ENCODE measurements around the gene ABR.
"Not testable (repeated sequence)": the region's sequence is repeated elsewhere in the genome, so short reads cannot be mapped to it uniquely, and the experiment has no call there.

Gene ABR

DNA sequence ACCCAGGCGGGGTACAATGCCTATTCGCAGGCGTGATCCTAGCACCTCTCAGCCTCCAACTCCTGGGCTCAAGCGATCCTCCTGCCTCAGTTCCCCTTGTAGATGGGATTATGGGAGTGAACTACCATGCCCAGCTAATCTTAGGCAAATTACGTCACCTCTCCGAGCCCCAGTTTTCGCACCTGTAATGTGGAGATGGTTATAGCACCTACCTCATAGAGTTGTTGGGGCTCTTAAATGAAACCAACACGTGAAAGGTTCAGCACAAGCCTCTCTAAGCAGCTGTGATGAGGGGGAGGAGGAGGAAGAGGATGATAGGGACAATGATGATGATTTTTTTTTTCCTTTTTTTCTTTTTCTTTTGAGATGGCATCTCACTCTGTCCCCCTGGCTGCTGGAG, 59.9 kb downstream of the ABR start:
- no peak for DNase-seq

GRCh38 chr17:1116602-1117001, 63.2 kb downstream of the ABR start:
- no peak for DNase-seq

DNA sequence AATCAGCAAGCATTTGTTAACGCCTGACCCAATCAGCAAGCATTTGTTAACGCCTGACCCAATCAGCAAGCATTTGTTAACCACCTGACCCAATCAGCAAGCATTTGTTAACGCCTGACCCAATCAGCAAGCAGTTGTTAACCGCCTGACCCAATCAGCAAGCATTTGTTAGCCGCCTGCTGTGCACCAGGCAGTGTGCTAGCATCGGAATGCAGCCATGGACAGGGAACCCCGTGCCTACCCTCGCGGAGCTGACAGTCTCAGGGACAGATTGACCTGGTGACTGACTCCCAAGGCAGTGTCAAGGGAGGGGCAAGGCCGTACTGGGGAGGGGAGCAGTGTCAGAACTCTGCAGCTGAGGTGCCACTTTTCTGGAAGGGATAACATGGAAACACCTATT, 66.9 kb downstream of the ABR start:
- no peak for DNase-seq

GRCh38 chr17:1111599-1112443, 68.0 kb downstream of the ABR start:
- no peak for DNase-seq

- DNase-seq, result no peak
These were observed 68.8 kb downstream of the ABR start for GRCh38 chr17:1110862-1111598.

- DNase-seq, result no peak
These were observed 69.3 kb downstream of the ABR start for GRCh38 chr17:1110541-1110861.

DNA sequence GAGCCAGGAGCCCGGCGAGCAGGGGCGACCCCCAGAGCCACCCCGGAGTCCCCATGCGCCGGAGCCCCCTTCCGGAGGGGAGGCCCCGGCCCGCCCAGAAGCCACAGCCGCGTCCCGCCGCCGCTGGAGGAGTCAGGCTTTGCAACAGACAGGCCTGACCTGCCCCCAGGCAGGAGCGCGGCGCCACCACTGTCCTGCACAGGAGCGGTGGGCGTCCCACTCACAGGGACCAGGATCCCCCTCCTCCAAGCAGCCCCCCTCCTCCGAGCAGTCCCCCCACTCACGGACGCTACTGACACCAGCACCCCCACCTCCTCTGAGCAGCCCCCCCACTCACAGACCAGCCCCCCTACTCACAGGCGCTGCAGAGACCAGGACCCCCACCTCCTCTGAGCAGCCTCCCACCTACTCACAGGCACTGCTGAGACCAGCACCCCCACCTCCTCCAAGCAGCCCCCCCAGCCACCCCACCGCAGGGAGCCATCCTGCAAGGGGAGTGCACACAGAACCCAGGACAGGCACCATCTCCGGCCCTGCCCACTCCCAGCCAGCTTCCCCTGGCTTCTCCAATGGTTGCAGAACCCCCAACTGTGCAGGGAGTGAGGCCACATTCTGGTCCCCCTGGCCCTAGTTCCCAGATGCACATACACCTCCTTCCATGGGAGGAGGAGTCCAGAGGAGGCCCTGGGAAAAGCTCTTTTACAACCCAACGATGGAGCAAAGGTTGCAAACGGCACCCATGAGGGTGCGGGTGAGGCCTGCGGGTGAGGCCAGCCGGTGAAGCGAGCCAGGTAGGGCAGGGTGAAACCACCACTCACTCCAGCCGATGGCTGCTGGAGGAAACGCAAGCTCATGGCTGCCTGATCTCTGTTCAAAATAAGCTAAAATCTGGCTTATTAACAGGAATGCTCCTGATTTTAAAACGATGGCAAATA, 69.9 kb downstream of the ABR start:
- DNase-seq, result peak; percentile 20 to 46

GRCh38 chr17:1108765-1109605, 70.8 kb downstream of the ABR start:
- peak; percentile 56 to 62 for DNase-seq

- no peak for DNase-seq
These were observed 71.4 kb downstream of the ABR start for GRCh38 chr17:1108478-1108764.

DNA sequence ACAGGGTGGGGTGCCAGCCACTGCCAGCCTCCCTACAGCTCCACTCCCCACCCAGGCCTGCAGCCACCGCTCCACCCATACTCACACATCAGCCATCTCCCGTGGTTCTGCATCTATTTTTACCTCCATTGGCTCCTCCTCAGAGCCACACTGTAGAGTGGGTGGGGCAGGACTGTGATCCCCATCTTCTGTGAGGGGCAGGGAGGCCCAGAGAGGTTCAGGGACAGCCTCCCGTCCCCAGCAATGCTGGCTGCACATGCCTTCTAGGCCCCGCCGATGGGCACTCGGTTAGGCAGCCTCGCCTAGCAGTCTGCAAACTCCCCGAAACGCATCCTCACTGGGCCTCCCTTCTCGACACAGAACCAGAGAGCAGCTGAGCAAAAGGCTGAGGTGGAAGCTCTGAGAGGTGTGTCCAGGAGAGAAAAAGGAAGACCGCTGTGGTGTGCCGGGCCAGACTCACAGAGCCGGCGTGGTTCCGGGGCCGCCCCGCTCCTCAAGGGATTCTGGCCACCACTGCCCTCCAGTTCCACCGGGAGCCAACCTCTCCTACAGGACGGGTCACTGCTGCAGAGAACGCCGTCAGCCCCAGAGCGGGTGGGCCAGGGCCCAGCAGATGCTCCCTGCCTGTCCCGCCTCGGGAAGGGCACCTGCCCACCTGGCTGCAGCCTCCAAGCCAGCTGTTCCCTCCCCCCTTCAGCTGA, 71.9 kb downstream of the ABR start:
- DNase-seq, result no peak

- DNase-seq, result no peak
These were observed 72.6 kb downstream of the ABR start for GRCh38 chr17:1107083-1107776.

DNA sequence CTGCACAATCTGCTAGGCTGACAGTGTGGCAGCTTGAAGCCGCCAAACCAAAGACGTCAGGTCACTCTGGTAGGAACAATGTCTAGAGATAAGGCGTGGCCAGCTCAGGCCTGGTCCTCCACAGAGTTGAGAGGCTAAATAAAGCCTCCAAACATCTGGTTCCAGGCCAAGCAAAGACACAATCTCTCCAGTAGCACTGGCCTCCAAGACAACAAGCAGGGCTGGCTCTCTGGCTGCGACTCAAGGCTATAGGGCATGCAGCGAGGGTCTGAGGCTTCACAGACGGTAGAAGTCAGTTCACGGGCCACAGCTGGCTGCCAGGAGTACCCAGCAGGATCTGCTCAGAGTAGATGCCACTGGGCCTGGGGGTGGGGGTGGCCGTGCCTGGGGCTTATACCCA, 75.6 kb downstream of the ABR start:
- no peak for DNase-seq

- DNase-seq, result no peak
These were observed 79.4 kb downstream of the ABR start for GRCh38 chr17:1100382-1100781.

DNA sequence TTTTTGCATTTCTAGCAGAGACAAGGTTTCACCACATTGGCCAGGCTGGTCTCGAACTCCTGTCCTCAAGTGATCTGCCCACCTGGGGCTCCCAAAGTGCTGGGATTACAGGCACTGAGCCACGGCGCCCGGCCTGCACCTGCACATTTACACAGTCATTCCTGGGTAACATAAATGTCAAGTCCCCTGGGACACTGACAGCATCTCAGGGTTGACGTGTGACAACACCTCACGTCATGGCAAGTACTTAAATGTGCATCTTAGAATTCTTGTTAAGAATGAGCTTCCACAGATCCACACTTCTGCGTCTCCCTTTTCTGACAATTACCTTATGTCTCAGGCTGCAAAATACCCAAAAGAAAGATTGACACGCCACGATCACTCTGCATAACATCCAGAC, 80.5 kb downstream of the ABR start:
- no peak for DNase-seq

GRCh38 chr17:1097972-1098744, 81.6 kb downstream of the ABR start:
- not testable (repeated sequence) for DNase-seq

DNA sequence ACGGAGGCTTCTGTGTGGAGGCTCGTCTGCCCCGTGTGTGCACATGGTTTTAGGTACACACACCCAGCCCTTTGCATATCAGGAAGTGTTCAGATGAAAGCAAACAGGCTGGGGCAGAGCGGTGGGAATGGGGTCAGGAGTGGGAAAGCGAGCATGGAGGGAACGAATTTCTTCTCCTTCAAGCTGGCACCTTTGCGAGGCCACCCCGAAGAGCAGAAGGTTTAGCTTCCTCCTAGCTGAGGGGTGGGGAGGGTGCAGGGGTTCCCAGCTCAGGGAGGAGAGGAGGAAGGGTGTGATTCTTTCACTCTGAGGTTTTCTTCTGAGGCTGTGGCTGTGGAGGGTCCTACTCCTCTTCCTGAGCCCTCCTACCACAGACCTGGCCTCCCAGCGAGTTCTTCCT, 83.6 kb downstream of the ABR start:
- DNase-seq, result no peak

- DNase-seq, result no peak
These were observed 84.0 kb downstream of the ABR start for GRCh38 chr17:1095853-1096173.

- DNase-seq, result no peak
These were observed 84.5 kb downstream of the ABR start for GRCh38 chr17:1095090-1095852.

DNA sequence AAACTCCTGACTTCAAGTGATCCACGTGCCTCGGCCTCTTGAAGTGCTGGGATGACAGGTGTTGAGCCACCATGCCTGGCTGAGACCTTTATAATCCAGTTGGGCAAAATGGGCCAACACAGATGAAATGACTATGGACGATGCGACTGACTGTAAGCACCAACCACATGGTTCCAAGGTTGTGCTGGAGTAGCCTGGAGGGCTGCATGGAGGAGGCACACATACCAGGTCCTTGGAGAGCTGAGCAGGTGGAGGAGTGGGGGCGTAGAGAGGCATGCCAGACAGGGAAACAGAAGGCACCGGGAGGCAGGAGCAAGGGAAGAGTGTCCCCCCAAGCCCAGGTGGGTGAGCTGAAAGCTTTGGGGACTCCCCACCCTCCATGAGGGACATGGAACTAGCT, 85.2 kb downstream of the ABR start:
- DNase-seq, result no peak

DNA sequence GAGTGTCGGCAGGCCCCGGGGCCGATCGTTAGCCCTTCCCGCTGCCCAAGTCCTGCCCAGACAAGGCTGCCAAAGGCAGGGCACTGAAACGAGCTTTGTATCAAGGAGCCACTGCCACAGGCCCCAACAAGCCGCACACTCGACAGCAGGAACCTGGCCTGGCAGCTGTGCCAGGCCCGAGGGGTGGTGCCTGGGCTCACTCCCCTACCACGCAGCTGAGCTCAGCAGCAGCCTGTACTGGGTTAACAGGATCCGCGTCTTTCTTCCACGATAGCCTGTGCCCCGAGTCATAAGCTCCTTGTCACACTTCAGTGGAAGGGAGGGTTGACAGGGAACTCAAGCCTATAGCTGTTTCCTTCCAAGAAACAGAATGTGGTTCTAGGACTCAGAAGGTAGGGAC, 87.9 kb downstream of the ABR start:
- DNase-seq, result no peak
